ENCODE data around the gene DUSP28.

DUSP28 gene

GRCh38 chr2:240586919-240587800 is 27.0 kb downstream of the DUSP28 start:
- peak in 1 of 2 experiments; percentile 38 for DNase-seq

GRCh38 chr2:240588006-240588655 is 28.0 kb downstream of the DUSP28 start:
- DNase-seq = no peak

- DNase-seq = no peak
These were observed 28.5 kb downstream of the DUSP28 start for GRCh38 chr2:240588669-240589068.

- no peak for DNase-seq
These were observed 29.2 kb downstream of the DUSP28 start for GRCh38 chr2:240589375-240589774.

GRCh38 chr2:240589850-240590525 is 29.8 kb downstream of the DUSP28 start:
- DNase-seq = no peak

GRCh38 chr2:240590681-240591111 is 30.5 kb downstream of the DUSP28 start:
- no peak for DNase-seq

GRCh38 chr2:240591226-240591625 is 31.1 kb downstream of the DUSP28 start:
- DNase-seq = no peak

- DNase-seq = no peak
These were observed 31.6 kb downstream of the DUSP28 start for GRCh38 chr2:240591784-240592183.

- no peak for DNase-seq
These were observed 33.0 kb downstream of the DUSP28 start for GRCh38 chr2:240593026-240593702.

GRCh38 chr2:240593703-240594451 is 33.7 kb downstream of the DUSP28 start:
- DNase-seq = no peak

- no peak for DNase-seq
These were observed 34.6 kb downstream of the DUSP28 start for GRCh38 chr2:240594511-240595380.

GRCh38 chr2:240595381-240596079 is 35.4 kb downstream of the DUSP28 start:
- DNase-seq = peak; percentile 5 to 9

GRCh38 chr2:240596080-240596460 is 35.9 kb downstream of the DUSP28 start:
- DNase-seq = no peak

- no peak for DNase-seq
These were observed 36.4 kb downstream of the DUSP28 start for GRCh38 chr2:240596491-240596931.

GRCh38 chr2:240597054-240597418 is 36.9 kb downstream of the DUSP28 start:
- DNase-seq = no peak

GRCh38 chr2:240597419-240598181 is 37.4 kb downstream of the DUSP28 start:
- no peak for DNase-seq

GRCh38 chr2:240598311-240598911 is 38.3 kb downstream of the DUSP28 start:
- DNase-seq = no peak

GRCh38 chr2:240599141-240599583 is 39.0 kb downstream of the DUSP28 start:
- no peak for DNase-seq

- DNase-seq = no peak
These were observed 40.3 kb downstream of the DUSP28 start for GRCh38 chr2:240600451-240600961.
